Upper lobe of left lung (tissue), 6 donors: ENCODE measurements around the gene IL1RAPL1. TPM values are rescaled to one million over a fixed set of nuclear protein-coding genes. Genes with fewer than 3 reads are reported as not detected.

Experiments
- ATAC-seq, 2 donors: fragments of 200-7000 bp; cut with Tn5 transposase; one replicate each; pipeline ENCODE4 v1.9.1; 2022; ENCODE audit warnings: mild to moderate bottlenecking in 2 of 2, moderate library complexity in 2 of 2; ENCODE audit not compliant: low FRiP score in 2 of 2
- DNase-seq, 2 donors: peaks; one replicate each; pipeline ENCODE4 v3.0.0-alpha.2; 2019 to 2020
- H3K27ac ChIP-seq, 4 donors: fragments of 200-600 bp; sonication (generic); one replicate each; pipeline ENCODE4 v1.5.1; 2016 to 2019
- H3K27me3 ChIP-seq, 4 donors: fragments of 200-600 bp; sonication (generic); one replicate each; pipeline ENCODE4 v1.5.1; 2017 to 2019
- H3K36me3 ChIP-seq, 4 donors: fragments of 200-600 bp; sonication (generic); one replicate each; pipeline ENCODE4 v1.5.1; 2016 to 2019
- H3K4me1 ChIP-seq, 4 donors: fragments of 200-600 bp; sonication (generic); one replicate each; pipeline ENCODE4 v1.5.1; 2018 to 2019
- H3K4me3 ChIP-seq, 4 donors: fragments of 200-600 bp; sonication (generic); one replicate each; pipeline ENCODE4 v1.5.1; 2017 to 2019; ENCODE audit warnings: mild to moderate bottlenecking in 2 of 4, moderate library complexity in 1 of 4
- H3K9me3 ChIP-seq, 4 donors: fragments of 200-600 bp; sonication (generic); one replicate each; pipeline ENCODE4 v1.5.1; 2018 to 2019
- EP300 ChIP-seq, 4 donors: sonication (generic); formaldehyde crosslinking; IDR thresholded peaks; one replicate each; pipeline ENCODE4 v1.5.1; 2017; ENCODE audit warnings: antibody characterized with exemption in 4 of 4, control low read depth in 2 of 4
- POLR2A ChIP-seq, 4 donors: fragments of 450-650 bp; IDR thresholded peaks; one replicate each; pipeline ENCODE4 v1.5.1; 2016 to 2017; ENCODE audit warnings: antibody characterized with exemption in 4 of 4, mild to moderate bottlenecking in 2 of 4
- POLR2AphosphoS5 ChIP-seq, 2 donors: sonication (generic); formaldehyde crosslinking; IDR thresholded peaks; one replicate each; pipeline ENCODE4 v1.5.1; 2017; ENCODE audit warnings: antibody characterized with exemption in 2 of 2
- WGBS, 2 donors: methylation state at CpG; one replicate each; pipeline ENCODE4 v1.1.5; 2017 to 2018; 5-methylcytosine and 5-hydroxymethylcytosine counted together
- total RNA-seq, 6 donors: library from RNA; depleted of rRNA in 4 of 6; stranded (reverse); fragments of >200 nt in 4 of 6; gene quantifications; one replicate each; pipeline versions ENCODE4 v1.1.0 to v1.2.1, GENCODE V29; 2016 to 2021
- TF ChIP-seq, protein P1 (sequence below), 6 experiments: fragments of 450-650 bp in 4 of 6; fragments of 200-600 bp in 2 of 6; sonication (generic) in 2 of 6; IDR thresholded peaks; one replicate each; pipeline ENCODE4 v1.5.1; 2016 to 2019; ENCODE audit warnings: antibody characterized with exemption in 6 of 6
- donor health status: DM: no; HTN: no; CAD: no; lungs with moderate emphysema.
- donor health status: DM: no; HTN: yes; CAD: no; lungs with severe emphysema.

The IL1RAPL1 gene
- total RNA-seq, 6 donors from 2014 or later: 0.09 to 0.46 (median 0.33) TPM; not detected in 3

- H3K36me3 ChIP-seq: no peaks in the 10 kb centered on the region
- H3K9me3 ChIP-seq: no peaks in the 10 kb centered on the region
- 39 to 46% methylated on average over 1 of the region's 1 CpG for WGBS, 2 donors
- TF ChIP-seq EP300 (IDR thresholded peaks at IDR 0.05) (no peak), POLR2A (IDR thresholded peaks at IDR 0.05) (no peak), POLR2AphosphoS5 (IDR thresholded peaks at IDR 0.05) (no peak)
- TF ChIP-seq, protein P1, sequence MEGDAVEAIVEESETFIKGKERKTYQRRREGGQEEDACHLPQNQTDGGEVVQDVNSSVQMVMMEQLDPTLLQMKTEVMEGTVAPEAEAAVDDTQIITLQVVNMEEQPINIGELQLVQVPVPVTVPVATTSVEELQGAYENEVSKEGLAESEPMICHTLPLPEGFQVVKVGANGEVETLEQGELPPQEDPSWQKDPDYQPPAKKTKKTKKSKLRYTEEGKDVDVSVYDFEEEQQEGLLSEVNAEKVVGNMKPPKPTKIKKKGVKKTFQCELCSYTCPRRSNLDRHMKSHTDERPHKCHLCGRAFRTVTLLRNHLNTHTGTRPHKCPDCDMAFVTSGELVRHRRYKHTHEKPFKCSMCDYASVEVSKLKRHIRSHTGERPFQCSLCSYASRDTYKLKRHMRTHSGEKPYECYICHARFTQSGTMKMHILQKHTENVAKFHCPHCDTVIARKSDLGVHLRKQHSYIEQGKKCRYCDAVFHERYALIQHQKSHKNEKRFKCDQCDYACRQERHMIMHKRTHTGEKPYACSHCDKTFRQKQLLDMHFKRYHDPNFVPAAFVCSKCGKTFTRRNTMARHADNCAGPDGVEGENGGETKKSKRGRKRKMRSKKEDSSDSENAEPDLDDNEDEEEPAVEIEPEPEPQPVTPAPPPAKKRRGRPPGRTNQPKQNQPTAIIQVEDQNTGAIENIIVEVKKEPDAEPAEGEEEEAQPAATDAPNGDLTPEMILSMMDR (IDR thresholded peaks at IDR 0.05): no peak
- H3K27me3 ChIP-seq: no peaks in the 10 kb centered on the region
- H3K4me3 ChIP-seq: no peak overlapping the region
- H3K4me1 ChIP-seq: no peaks in the 10 kb centered on the region
- ATAC-seq (no peak), DNase-seq (no peak)
- no peak overlapping the region for H3K27ac ChIP-seq
These were observed 667.3 kb downstream of the IL1RAPL1 start for GRCh38 chrX:29254515-29254914.

DNA sequence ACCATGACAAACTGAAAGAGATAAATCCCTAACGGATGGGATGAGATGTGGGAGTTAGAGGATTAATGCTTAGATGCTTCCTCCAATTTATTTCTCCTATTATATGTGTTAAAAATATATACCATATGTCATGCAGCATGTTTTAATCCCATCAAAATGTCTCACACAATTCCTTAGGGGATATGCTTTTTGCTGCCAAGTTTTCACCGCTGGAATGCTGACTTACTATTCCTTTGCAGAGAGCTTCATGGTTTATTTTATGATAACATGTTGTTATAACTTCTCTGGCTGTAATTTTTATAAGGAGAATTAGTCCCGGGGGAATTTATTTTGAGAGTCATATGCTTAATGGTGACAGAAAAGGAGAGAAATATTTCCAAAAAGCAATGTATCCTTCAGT lies 670.3 kb downstream of the IL1RAPL1 start:
- Histone ChIP-seq H3K9me3 (no peaks in the 10 kb centered on the region), H3K4me1 (no peaks in the 10 kb centered on the region), H3K36me3 (no peaks in the 10 kb centered on the region), H3K27me3 (no peaks in the 10 kb centered on the region), H3K4me3 (no peak overlapping the region), H3K27ac (no peak overlapping the region)
- no peak for DNase-seq
- WGBS, 2 donors: 44 to 46% methylated on average over 3 of the region's 3 CpGs
- no peak for TF ChIP-seq POLR2A (IDR thresholded peaks at IDR 0.05)
- TF ChIP-seq POLR2AphosphoS5 (IDR thresholded peaks at IDR 0.05): no peak
- TF ChIP-seq, protein P1 (IDR thresholded peaks at IDR 0.05): no peak
- TF ChIP-seq EP300 (IDR thresholded peaks at IDR 0.05): no peak
- no peak for ATAC-seq

DNA sequence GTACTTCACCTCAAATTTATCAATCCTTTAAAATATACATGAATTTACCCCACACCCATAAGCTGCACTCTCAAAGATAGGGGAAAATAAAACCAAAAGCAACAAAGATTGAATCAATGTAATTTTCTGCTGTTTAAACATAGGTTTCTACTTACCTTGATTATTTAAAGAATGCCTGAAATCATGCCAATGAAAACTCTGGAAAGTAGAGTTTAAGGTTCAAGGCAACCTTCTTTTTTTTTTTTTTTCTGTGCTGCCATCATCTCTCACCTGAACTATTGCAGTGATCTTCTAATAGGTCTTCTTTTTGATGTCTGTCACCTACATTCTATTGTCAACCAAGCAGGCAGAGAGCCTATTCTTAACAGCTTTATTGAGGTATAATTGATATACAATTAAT lies 682.1 kb downstream of the IL1RAPL1 start:
- H3K9me3 ChIP-seq: no peaks in the 10 kb centered on the region
- H3K4me1 ChIP-seq: no peaks in the 10 kb centered on the region
- TF ChIP-seq POLR2A (IDR thresholded peaks at IDR 0.05) (no peak), POLR2AphosphoS5 (IDR thresholded peaks at IDR 0.05) (no peak)
- DNase-seq (no peak), ATAC-seq (no peak)
- no peaks in the 10 kb centered on the region for H3K36me3 ChIP-seq
- H3K4me3 ChIP-seq: no peak overlapping the region
- no peak overlapping the region for H3K27ac ChIP-seq
- no peaks in the 10 kb centered on the region for H3K27me3 ChIP-seq

DNA sequence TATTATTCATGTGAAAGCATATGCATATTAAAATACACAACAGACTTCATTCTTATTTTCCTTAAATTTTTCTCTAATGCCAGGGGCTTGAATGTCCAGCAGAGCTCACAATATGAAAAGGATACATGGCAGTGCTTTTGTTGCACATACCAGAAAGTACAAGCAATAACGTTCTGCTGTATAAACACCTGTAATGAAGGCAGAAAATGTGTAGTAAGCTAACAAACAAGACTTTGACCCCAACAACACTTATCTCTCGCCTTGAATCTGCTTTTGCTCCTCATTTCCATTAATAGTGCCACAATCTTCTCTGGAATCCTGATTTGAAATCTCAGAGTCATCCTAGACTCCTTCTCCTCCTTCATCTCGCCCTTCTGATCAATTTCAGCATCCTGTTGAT lies 687.3 kb downstream of the IL1RAPL1 start:
- WGBS, 2 donors: 55 to 57% methylated on average over 3 of the region's 3 CpGs

DNA sequence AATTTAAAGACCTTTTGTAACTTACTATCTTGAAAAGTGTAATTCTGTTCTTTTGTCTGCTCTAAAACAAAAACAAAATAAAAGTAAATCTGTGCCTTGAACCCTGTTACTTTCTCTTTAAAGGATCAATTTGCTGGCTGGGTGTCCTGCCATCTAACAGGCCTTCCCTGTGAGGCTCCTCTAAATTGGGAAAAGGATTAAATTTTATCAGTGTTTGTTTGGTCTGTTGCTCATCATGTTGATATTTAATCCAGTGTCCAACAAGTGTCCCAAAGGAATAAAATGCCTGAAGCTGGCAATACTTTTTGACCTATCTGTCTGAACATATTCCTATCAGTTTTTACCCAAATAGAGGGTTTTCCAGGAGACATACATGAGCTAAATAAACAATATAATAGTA lies 688.7 kb downstream of the IL1RAPL1 start:
- DNase-seq: no peak
- TF ChIP-seq EP300 (IDR thresholded peaks at IDR 0.05): no peak
- TF ChIP-seq POLR2A (IDR thresholded peaks at IDR 0.05): no peak
- TF ChIP-seq, protein P1 (IDR thresholded peaks at IDR 0.05): no peak
- TF ChIP-seq POLR2AphosphoS5 (IDR thresholded peaks at IDR 0.05): no peak
- no peak overlapping the region for H3K27ac ChIP-seq
- H3K9me3 ChIP-seq: no peaks in the 10 kb centered on the region
- H3K27me3 ChIP-seq: no peaks in the 10 kb centered on the region
- no peak overlapping the region for H3K4me3 ChIP-seq
- no peak for ATAC-seq
- H3K4me1 ChIP-seq: no peaks in the 10 kb centered on the region
- no peaks in the 10 kb centered on the region for H3K36me3 ChIP-seq

More for the DNA sequence above, 687.3 kb downstream of the IL1RAPL1 start:
- Histone ChIP-seq H3K27me3 (no peaks in the 10 kb centered on the region), H3K9me3 (no peaks in the 10 kb centered on the region), H3K36me3 (no peaks in the 10 kb centered on the region), H3K4me3 (no peak overlapping the region), H3K4me1 (no peaks in the 10 kb centered on the region), H3K27ac (no peak overlapping the region)
- ATAC-seq (no peak), DNase-seq (no peak)
- TF ChIP-seq EP300 (IDR thresholded peaks at IDR 0.05) (no peak), POLR2AphosphoS5 (IDR thresholded peaks at IDR 0.05) (no peak), POLR2A (IDR thresholded peaks at IDR 0.05) (no peak)
- TF ChIP-seq, protein P1 (IDR thresholded peaks at IDR 0.05): no peak
